DOHH2 (cell line): ENCODE measurements around the gene C16orf92.

Experiments used
- CTCF ChIP-seq: fragments of 200-600 bp; sonication (generic); IDR thresholded peaks from one replicate; pipeline ENCODE4 v1.5.1; 2014; ENCODE audit warnings: antibody characterized with exemption, mild to moderate bottlenecking, low read depth, low read length; ENCODE audit not compliant: poor library complexity, severe bottlenecking
- EZH2phosphoT487 ChIP-seq: fragments of 200-600 bp; sonication (generic); IDR thresholded peaks from 2 replicates; pipeline ENCODE4 v1.6.1; 2017; ENCODE audit warnings: borderline replicate concordance, mild to moderate bottlenecking, antibody characterized with exemption, low read length, moderate library complexity, mixed read lengths

- TF ChIP-seq CTCF (no peak), EZH2phosphoT487 (no peak)
These were observed 29.8 kb downstream of the C16orf92 start for GRCh38 chr16:30052671-30053372.
